Activated effector memory CD4-positive, alpha-beta T cell treated with anti-CD3 and anti-CD28 coated beads, Interleukin-2, amount 50 U/mL, for 16 hours (primary cell): ENCODE results near the gene AKNA.
A peak's percentile ranks its signal among the peaks of the same experiment; 100 is the strongest.

Experiments used
- DNase-seq: peaks from one replicate; pipeline ENCODE4 v3.0.0-alpha.2; 2020

AKNA gene

DNA sequence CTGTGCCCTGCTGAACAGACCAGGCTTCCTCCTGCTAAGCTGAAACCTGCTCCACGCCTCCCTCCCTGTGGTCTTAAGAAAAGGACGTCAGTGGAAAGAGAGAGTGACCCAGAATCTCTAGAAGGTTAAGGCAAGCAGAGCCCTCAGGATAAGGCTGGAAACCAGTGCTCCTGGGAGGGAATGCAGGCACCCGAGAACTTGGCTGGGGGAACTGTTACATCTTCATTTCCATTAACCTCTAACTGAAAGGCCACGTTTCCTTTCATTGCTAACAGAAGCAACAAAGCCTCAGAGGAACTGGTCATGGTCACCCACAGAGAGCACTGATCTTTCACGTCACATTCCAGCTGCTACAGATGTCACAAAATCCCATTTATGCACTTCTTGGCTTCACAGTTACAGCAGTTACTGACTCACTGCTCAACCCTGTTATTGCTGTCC is 26.1 kb upstream of the AKNA start:
- no peak for DNase-seq

DNA sequence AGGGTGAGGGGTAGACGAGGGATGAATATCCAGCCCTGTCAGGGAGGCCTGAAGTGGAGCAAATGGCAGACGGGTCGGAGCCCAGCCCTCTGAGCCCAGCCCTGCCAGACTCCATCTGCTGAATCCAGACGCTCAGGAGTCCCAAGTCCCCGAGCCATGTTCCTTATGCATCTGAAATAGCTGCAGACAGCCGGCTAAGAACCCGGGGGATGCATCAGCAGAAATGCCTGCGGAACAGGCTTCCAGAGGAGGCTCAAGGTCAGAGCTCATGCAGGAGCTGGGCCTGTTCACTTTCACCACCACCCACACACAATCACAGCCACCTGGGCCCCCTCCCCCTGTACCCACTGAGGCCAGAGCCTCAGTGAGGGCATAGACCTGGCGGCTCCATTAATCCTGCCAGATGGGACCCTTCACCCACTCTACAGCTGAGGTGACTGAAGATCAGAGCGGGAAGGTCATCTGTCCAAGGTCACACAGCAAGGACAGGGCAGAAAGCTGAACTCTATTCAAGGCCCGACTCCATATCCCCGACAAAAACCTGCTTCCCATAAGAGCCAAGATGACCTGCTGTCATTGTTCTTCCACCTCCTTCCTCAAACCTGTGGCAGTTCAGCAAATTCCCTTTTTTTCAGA is 24.4 kb upstream of the AKNA start:
- DNase-seq = no peak

DNA sequence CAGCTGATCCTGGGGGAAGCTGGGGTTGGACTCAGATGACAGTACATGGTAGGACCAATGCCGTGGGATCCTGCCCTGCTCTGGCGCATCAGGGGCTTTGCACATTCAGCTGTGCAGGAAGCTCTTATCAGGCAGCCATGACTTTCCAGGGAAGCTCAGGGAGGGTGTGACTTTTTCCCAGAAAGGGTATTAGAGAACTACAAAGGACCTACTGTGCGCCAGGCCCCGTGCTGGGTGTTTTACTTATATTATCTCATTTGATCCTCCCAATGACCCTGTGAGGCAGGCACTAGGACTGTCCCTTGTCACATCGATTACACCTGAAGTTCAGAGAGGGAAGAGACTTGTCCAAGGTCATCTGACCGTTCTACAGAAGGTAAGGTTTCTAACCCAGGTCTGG is 23.7 kb upstream of the AKNA start:
- no peak for DNase-seq

DNA sequence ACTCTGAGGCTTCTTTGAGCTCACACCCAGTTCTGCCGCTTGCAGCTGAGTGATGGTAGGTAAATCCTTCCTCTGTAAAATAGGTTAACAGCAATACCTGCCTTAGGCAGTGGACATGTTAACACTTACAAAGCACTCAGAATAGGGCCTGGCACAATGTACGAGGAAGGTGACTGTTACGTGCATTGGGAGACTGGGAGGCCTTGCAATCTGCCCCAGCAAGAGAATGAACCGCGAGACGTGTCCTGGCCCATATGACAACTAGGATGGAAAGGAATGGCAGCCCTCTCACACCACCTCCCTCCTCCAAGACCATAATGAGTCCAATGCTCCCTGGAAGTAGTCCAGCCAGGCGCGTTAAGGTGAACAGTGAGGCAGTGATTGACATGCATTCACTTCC is 23.1 kb upstream of the AKNA start:
- no peak for DNase-seq

DNA sequence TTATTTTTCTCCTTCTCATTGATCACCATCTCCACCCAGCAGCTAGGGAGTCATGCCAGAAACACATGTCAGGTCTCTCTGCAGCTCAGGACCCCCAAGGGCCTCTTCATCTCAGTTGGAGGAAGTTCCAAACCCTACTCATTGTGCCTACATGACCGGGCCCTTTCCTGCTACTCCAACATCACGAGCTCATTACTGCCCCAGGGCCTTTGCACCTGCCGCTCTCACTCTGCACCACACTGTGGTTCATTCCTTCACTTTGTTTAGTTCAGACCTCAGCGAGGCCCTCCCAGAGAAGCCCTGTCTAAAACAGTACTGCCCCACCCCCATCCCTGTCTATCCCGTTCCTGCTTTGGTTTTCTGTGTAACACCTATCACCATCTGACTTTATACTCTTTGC is 22.1 kb upstream of the AKNA start:
- no peak for DNase-seq

DNA sequence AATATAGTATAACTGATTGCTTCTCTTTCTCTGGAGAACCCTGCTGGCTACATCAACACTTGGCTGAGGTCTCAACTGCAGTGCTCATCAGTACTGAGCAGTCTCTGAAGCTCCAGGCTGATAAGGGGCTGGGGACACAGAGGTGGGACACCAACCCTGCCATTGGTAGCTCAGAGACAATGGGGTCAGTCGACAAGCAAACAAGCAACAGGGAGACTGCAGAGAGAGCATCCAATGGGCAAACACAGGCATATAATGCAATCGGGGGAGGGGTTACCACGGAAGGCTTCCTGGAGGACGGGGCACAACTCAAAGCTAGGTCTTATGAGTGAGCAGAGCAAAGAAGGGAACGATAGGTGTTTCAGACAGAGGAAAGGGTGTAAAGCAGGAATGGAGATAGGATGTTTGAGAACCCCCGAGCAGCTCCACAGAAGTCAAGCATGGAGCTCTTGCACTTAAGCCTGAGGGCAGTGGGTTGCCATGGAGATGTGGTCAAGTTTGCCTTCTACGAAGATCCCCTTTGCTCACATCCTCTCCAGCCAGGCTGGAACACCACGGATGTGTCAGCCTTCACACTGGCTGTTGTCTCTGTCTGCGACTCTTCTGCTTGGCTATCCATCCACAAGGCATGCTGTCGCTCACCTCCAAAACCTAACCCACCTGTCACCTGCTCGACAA is 21.5 kb upstream of the AKNA start:
- DNase-seq = no peak

DNA sequence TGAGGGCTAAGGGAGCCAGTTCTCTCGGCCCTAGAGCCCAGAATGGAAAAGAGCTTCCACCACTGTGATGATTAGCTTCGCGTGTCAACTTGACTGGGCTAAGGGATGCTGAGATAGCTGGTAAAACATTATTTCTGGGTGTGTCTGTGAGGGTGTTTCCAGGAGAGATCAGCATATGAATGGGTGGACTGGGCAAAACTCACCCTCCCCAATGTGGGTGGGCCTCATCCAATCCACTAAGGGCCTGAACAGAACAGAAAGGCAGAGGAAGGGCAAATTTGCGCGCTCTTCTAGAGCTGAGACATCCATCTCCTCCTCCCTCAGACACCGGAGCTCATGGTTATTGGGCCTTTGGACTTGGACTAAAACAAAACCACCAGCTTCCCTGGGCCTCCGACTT is 20.9 kb upstream of the AKNA start:
- DNase-seq = no peak

DNA sequence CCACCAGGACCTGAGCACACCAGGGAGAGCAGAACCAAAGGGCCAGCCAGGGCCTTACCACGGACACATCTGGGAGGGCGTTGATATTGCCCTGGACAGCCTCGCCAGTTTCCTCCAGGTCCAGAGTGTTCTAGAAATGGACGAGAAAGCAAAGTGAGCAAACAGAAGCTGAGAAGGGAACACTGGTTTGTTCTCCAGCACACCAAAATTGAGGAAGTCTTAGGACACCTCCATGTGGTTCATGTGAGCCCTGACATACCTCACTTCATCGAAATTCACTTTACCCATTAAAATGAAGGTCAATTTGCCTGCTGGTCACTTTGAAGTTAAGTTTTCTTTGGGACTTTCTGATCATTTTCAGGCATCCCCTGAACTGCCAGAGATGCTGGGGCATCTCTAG is 20.1 kb upstream of the AKNA start:
- DNase-seq = no peak

DNA sequence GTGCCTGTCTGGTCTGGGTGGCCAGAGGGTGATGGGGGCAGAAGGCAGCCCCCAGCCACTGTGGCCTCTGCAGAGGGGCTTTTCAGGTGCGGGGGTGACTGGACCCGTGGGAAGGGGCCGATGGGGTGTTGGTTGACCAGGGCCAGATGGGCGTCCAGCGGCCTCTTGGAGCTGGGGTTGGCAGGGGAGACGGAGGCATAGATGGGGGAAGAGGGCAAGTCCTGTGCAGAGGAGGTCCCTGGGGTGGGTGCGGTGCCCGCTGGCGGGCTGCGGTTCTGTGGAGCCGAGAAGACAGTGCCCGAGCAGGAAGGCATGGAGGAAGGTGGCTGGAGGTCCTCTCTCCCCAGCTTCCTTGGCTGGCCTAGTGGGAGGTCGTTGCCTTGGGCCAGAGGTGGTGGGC is 18.7 kb upstream of the AKNA start:
- DNase-seq = no peak

DNA sequence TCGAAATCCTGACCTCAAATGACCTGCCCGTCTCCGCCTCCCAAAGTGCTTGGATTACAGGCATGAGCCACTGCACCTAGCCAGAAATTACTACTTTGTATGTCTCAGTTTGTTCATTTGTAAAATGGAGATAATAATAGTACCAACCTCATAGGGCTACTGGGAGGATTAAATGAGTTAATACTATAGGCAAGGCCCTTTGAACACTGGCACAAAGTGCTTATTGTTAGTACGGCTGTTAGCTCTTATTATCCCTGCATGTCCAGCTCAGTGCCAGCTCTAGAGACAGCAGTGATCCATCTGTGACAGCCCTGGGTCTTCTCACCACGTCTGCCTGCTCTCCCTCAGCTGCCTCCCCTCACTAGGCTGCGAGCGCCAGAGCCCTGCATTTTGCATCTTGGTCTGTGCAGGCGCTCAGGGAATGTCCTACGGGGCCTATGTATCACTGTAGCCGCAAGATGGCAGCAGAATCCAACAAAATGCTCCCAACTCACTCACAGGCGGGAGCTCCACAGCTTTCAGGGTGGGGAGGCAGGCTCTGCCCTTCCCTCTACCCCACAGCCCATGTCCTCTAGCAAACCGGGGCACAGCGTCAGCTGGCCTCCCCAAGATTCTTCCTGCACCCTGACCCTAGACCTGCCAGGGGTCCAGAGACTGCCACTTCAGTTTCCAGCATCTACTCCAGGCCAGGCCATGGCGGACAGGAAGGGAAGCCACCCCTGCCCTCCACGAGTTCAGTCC is 17.7 kb upstream of the AKNA start:
- peak; percentile 90 for DNase-seq

DNA sequence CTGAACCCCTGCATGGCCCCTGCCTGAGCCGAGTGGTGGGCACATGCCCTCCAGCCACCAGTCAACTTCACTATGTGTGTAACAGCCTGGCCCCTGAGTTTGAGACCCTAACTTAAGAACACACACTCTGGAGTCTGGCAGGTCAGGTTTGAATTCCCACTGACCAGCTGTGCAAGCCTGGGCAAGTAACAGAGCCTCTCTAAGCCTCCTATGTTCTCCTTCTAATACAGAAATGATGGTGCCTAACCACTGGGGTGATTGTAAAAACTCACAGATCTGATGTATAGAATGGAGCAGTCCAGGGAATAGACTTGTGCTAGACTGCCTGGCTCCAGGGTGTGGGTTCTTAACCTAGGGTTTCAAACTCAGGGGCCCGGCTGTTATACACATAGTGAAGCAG is 16.7 kb upstream of the AKNA start:
- DNase-seq = no peak

DNA sequence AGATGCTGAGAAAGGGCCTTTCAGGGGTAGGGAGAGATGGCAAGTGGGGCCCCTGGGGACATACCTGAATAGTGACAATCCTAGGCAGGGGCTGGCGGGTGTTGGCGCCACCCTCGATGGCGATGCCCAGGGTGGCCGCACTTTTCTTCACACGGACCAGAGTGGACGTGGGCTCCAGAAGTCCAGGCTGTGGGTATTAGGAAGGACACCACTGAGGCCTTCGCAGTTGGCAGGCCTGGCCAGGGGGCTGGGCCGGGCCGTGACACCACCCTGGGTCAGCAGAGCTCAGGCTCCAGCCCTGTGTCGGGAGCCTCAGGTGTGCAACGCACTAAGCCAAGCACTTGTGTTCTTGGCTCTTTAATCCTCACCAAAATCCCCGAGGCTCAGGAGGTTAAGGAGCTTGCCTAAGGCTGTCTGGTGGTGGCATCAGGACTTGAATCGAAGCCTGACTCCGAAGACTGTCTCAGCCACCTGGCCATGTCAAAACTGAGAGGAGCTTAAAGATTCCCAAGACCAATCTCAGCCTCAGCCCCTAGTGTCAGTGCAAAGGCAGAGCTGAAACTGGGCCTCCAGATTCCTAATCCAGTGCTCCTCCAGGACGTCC is 15.5 kb upstream of the AKNA start:
- no peak for DNase-seq

DNA sequence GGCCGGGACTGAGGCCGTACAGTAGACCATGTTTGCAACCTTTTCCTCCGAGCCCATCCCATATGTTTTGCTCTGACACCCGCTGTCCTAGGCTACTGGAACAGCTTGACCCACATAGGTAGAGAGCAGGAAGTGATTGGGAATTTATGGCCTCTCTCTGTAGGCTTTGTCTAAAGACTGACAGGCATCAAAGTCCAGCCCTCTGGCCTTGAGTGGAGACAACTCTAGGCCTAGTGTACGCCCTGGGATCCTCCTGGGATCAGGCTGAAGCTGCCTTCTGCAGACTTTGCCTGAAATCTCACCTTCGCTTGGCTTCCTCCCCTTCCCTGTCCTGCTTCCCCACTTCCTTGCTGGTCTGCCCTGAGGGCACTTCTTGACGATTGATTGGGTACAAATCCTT is 13.6 kb upstream of the AKNA start:
- no peak for DNase-seq

DNA sequence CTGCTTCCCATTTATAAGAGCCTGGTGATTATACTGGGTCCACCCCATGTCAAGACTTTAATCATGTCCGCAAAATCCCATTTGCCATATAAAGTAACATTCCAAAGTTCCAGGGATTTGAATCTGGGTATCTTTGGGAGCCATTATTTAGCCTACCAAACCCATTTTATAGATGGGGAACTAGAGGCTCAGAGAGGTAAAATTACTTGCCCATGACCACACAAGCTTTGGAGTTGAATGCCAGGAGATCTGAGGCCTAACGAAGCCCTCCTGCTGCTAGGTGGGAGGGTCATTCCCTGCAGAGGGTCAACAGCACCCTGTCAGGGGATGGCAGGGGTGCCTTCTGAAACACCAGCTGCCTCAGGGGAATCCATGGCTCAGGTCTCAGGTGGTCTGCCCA is 13.0 kb upstream of the AKNA start:
- no peak for DNase-seq

DNA sequence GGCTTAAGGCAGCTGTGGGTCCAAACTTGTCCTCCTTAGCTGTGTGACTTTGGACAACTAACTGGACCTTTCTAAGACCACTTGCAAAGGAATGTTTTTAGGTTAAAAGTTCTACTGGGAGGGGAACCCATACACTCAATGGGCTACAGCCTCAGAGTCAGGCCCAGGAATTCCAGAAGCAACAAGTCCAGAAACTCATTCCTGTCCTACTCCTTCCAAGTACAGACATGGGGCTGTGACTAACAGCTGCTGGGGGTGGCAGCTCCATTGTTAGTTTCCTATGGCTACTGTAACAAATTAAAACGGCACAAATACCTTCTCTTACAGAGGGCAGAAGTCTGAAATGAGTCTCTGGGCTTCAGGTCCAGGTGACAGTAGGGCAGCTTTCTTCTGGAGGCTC is 12.4 kb upstream of the AKNA start:
- no peak for DNase-seq

DNA sequence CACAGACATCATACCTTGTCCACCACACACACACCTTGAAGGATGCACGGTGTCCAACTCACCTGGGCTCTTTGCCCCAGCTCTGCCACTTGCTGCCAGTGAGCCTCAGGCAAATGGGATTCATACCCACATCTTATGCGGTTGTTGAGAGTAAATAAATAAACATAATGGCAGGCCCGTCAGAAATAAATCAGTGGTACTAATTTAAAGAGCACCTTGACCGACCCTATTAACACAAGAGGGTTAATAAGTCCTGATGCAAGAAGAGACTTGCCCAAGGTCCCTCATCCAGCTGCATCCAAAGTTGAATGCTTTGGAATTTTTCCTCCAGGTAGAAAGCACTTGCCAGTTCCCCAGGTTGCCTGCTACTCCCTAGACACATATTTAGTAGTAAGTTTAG is 11.6 kb upstream of the AKNA start:
- DNase-seq = no peak

DNA sequence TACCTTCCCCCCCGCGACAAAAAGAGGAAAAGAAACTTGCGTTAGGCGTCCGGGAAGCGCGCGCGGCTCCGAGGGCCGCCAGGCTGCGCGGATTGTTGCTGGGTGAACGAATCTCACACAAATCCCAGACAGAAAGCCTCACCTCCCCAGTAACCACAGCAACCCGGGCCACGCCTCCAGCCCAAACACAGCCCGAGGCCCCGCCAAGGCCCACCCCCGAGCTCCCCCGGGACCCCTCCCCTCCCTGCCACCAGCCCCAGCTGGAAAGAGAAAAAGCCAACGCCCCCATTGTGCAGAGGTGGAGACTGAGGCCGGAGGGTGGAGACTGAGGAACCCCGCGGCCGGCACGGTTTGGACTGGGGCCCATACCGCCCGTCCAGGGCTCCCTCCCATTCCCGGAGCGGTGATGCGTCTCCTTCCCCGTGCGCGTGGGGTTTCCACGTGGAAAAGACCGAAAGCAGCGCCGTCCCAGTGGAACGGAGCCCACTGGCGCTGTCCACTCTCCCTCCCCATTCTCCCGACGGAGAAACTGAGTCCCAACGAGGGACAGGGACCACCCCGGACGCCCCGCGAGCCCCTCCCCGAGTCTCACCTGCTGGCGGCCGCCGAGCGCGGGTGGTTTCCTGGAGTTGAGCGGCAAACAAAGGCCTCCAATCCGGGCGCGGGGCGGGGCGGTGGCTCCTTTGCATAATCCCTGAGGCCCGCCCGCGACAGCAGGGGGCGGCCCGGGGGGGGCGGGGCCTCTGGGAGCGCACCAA is 10.2 kb upstream of the AKNA start:
- peak; percentile 98 for DNase-seq

DNA sequence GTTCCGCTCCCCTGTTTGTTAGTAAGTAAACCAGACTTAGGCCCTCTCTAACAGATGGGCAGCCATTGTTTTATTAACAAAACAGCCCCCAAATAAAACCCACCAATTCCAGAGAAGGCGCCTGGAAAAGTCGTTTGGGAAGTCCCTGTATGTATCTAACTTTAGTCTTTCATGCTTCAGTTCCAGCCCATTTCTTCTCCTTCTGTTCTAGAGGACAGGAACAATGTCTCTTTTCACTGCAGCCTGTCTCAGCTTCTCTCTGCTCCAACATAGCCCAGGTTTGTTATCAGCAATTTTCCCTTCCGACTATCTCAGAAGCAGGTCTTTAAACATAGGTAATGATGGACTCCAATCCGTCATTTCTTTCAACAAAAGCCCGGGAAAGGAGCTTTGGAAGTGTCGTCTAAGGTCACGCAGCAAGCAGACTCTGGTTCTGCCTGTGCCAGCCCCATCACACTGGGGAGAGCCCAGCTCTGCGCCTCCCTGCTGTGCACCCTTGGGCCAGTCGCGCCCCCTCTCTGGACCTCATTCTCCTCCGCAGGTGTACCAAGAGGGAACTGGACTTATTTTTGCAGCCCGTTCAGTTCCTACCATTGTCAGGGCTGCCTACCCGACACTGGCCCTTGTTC is 9.6 kb upstream of the AKNA start:
- no peak for DNase-seq

DNA sequence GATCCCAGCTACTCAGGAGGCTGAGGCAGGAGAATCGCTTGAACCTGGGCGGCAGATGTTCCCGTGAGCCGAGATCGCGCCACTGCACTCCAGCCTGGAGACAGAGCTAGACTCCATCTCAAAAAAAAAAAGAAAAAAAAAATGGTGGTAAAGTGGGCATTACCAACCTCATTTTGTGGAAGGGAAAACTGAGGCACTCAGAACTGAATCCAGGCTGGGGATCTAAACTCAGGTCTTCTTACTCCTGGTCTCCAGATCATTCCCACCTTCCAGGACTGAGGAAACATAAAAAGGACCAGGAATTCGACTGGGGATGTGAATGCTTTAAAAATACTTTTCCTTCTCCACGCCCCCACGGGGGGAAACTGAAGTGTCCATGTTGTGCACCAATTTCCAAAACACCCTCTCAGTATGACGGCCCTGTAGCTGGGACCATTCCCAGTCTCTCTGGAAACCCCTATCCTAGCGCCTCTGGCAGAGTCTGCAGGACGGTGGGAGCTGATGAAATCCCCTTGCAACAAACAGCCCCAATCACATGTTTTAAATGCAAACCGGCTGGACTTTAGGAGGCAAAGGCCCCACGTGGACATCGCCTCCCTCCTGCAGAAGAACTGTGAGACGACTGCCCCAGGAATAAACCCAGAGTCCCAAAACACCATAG is 8.9 kb upstream of the AKNA start:
- no peak for DNase-seq

DNA sequence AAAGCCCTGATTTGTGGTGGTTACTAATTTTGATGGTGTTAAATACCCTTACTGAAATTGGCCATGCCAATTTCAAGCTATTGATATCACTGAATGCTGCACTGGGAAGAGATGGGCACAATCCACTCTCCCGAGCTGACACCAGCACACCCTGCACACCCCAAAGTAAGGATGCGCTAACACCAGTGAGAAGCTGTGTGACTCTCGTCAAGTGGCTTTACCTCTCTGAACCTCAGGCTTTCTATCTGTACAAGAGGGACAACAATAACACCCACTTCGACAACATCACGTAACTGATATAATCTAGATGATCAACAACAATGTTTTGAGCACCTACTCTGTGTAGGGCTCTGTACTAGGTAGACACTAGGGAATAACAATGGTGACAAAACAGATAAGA is 8.0 kb upstream of the AKNA start:
- DNase-seq = no peak

DNA sequence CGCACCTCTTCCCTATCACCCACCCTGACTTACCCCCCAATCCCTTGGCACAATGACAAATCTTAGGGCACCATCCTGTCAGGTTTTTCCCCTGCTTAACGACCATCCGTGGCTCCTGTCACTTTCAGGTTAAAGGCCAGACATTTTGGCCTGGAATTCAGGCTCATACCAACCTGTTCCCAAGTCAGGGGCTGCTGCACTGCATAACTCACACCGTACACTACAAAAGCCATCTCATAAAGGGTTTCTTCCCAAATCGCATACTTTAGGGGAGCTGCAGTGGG is 7.5 kb upstream of the AKNA start:
- no peak for DNase-seq

DNA sequence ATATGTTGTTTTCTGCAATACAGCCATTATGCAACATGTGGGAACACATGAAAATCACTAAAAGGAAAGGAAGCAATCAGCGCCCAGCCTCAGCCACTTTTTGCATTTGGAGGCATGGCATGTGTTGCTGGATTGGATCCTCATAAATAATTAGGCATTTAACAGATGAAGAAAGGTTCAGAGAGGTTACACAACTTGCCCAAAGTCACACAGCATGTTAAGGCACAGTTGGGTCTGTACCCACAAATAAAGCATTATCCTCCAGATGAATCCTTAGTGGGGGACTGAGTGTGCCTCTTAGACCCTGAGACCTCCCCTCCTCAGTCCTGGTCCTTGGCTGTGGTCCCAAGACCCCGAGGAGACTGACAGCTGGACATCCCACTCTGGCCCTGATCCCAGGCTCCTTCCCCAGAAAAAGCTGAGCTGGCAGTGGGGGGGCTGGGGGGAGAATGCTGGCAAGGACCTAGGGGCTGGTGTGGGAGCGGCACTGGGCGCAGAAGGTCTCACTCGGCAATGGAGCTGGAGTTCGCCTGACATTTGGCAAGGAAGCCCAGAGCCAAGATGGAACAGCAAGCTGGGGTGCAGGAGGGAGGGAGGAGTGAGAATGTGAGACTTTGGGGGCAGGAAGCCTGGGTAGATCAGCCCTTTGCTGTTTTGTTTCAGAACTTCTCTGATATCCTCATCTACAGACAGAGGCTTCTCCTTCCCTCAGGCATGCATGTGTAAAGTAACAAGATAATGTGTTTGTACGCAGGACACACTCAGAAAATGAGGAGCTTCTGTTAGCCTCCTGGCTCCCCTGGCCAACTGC is 6.9 kb upstream of the AKNA start:
- DNase-seq = no peak
